GM19043 (cell line): ENCODE data around the gene NDUFB8.

Experiments used
- ATAC-seq: cut with Tn5 transposase; IDR thresholded peaks from one replicate; pipeline ENCODE4 v1.9.1; 2021; ENCODE audit warnings: low read depth; ENCODE audit not compliant: unreplicated experiment

The NDUFB8 gene

GRCh38 chr10:100544950-100545349 lies 15.3 kb upstream of the NDUFB8 start:
- ATAC-seq: no peak

- no peak for ATAC-seq
Measured at GRCh38 chr10:100537475-100537874, 7.8 kb upstream of the NDUFB8 start.

GRCh38 chr10:100535715-100536353 lies 6.2 kb upstream of the NDUFB8 start, which contains the start of gene HIF1AN:
Gene HIF1AN, plus strand, starts transcription at chr10:100535943. Its CDS starts 16 bp downstream, at chr10:100535959.
- peak; percentile 88 for ATAC-seq

GRCh38 chr10:100535338-100535714 lies 5.7 kb upstream of the NDUFB8 start:
- peak; percentile 6 for ATAC-seq

- no peak for ATAC-seq
Measured at GRCh38 chr10:100534726-100535125, 5.1 kb upstream of the NDUFB8 start.

- no peak for ATAC-seq
Measured at GRCh38 chr10:100531761-100532160, 2.1 kb upstream of the NDUFB8 start.

- no peak for ATAC-seq
Measured at GRCh38 chr10:100528921-100529474, 673 bp downstream of the NDUFB8 start.

GRCh38 chr10:100528123-100528886 lies 1.4 kb downstream of the NDUFB8 start:
- no peak for ATAC-seq

- no peak for ATAC-seq
Measured at GRCh38 chr10:100524638-100525037, 5.0 kb downstream of the NDUFB8 start.

- ATAC-seq: no peak
Measured at GRCh38 chr10:100524206-100524605, 5.5 kb downstream of the NDUFB8 start.

- no peak for ATAC-seq
Measured at GRCh38 chr10:100522945-100523344, 6.7 kb downstream of the NDUFB8 start.

GRCh38 chr10:100522107-100522801 lies 7.4 kb downstream of the NDUFB8 start:
- ATAC-seq: no peak

- no peak for ATAC-seq
Measured at GRCh38 chr10:100520811-100521210, 8.9 kb downstream of the NDUFB8 start.

- ATAC-seq: no peak
Measured at GRCh38 chr10:100519311-100520051, 10.2 kb downstream of the NDUFB8 start, which contains the start of gene SEC31B. Gene SEC31B, minus strand, starts transcription at chr10:100519861. Its CDS starts 2,909 bp downstream, at chr10:100516952.

- no peak for ATAC-seq
Measured at GRCh38 chr10:100518761-100519241, 10.9 kb downstream of the NDUFB8 start.

- ATAC-seq: no peak
Measured at GRCh38 chr10:100516847-100517246, 12.8 kb downstream of the NDUFB8 start.

- ATAC-seq: no peak
Measured at GRCh38 chr10:100515612-100516011, 14.1 kb downstream of the NDUFB8 start.

- no peak for ATAC-seq
Measured at GRCh38 chr10:100510533-100511308, 18.9 kb downstream of the NDUFB8 start.

GRCh38 chr10:100509241-100509840 lies 20.3 kb downstream of the NDUFB8 start:
- ATAC-seq: no peak
